GM21423 (cell line): Measurements from ENCODE around the gene ATP13A2.
A peak's percentile ranks its signal among the peaks of the same experiment; 100 is the strongest.
"Not testable (repeated sequence)": the region's sequence is repeated elsewhere in the genome, so short reads cannot be mapped to it uniquely, and the experiment has no call there.

Source experiments
- ATAC-seq: cut with Tn5 transposase; IDR thresholded peaks from one replicate; pipeline ENCODE4 v1.9.1; 2021; ENCODE audit warnings: mild to moderate bottlenecking, moderate library complexity; ENCODE audit not compliant: unreplicated experiment

The ATP13A2 gene

GRCh38 chr1:16965486-16966067 is 46.2 kb downstream of the ATP13A2 start:
- ATAC-seq, result no peak

DNA sequence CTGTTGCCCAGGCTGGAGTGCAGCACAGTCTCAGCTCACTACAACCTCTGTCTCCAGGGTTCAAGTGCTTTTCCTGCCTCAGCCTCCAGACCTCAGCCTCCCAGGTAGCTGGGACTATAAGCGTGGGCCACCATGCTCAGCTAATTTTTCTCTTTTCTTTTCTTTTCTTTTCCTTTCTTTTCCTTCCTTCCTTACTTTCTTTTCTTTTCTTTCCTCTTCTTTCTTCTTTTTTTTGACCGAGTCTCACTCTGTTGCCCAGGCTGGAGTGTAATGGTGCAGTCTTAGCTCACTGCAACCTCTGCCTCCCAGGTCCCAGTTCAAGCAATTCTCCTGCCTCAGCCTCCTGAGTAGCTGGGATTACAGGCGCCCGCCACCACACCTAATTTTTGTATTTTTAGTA is 47.6 kb downstream of the ATP13A2 start:
- not testable (repeated sequence) for ATAC-seq

DNA sequence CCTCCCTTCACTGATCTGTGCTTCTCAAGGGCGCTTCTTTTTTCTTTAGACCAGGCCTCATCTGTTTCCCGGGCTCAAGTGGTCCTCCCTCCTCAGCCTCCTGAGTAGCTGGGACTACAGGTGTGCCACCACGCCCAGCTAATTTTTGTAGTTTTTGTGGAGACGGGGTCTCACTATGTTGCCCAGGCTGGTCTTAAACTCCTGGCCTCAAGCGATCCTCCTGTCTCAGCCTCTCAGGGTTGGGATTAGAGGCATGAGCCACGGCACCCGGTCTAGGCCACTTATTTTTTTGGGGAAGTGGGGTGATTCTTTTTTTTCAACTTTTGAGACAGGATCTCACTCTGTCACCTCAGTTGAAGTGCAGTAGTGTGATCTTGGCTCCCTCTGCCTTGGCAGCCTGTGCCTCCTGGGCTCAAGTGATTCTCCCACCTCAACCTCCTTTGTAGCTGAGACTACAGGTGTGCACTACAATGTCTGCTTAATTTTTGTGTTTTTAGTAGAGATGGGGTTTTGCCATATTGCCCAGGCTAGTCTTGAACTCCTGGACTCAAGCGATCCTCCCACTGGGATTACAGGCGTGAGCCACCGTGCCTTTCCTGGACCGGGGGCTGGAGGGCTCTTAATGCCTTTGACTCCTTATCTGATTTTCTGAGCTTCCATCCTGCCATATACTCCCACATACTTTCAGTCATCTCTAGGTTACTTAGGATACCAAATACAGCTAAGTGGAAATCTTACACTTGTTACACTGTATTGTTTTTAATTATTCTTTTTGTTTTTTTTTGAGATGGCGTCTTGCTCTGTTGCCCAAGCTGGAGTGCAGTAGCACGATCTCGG is 50.2 kb downstream of the ATP13A2 start:
- ATAC-seq, result no peak

- ATAC-seq, result peak; percentile 71
These were observed 51.0 kb downstream of the ATP13A2 start for GRCh38 chr1:16960560-16961296.

DNA sequence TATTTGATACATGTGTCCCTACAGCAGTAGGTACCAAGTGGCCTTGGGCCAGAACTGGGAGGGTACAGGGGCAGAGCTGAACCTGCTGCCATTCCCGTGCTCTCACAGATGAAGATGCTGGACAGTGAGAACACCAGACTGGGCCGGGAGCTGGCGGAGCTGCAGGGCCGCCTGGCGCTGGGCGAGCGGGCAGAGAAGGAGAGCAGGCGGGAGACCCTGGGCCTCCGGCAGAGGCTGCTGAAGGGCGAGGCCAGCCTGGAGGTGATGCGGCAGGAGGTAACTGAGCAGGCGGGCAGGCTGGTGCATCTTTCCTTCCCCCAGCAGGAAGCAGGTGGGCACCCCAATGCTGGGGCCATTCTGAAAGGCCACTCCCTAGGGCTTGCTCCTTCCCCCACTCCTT is 53.3 kb downstream of the ATP13A2 start:
- ATAC-seq, result no peak

DNA sequence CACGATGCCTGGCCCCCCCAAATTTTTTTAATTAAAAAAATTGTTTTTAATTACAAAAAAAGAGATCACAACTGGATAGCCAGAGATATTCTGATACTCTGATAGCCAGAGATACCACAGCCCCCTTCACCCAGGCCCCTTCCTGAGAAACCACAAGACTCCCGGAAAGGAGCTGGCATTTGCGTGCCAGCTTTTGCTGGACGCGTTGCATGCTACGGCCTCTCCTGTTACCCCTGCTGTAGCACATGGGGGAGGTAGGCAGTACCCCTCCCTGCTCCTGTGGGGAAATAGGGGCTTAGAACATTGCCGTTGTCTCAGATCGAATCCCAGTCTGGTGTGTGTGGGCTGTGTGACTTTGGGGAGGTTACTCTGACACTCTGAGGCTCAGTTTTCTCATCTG is 54.0 kb downstream of the ATP13A2 start:
- ATAC-seq, result no peak

GRCh38 chr1:16956775-16957174 is 55.0 kb downstream of the ATP13A2 start:
- ATAC-seq, result no peak

GRCh38 chr1:16955186-16955585 is 56.5 kb downstream of the ATP13A2 start:
- ATAC-seq, result no peak

DNA sequence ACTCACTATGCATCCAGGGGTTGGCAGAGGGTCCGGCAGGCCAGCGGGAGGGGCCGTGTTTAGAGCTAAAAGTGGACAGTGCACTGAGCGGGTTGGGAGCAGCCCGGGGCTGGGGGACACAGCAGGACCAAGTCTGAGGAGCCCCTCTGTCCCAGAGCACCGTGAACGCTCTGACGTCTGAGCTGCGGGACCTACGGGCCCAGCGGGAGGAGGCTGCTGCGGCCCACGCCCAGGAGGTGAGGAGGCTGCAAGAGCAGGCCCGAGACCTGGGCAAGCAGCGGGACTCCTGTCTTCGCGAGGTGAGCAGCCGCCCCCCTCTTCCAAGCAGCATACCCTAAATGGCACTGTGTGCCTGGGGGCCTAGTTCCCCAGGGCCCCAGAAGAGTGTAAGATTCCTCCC is 57.1 kb downstream of the ATP13A2 start:
- ATAC-seq, result no peak

DNA sequence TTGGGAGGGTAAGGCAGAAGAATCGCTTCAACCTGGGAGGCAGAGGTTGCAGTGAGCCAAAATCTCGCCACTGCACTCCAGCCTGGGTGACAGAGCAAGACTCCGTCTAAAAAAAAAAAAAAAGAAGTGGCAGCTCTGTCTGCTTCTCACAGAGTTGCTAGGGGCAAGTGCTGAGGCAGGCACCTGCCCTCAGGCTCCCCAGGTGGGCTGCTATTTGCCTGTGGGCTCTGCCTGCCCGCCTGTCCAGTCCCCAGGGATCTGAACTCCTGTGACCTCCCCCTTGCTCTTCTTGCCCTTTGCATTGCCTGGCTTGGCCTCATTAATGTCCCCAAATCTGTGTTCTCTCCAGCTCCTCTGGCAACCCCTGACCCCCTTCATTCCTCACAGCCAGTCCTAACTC is 59.4 kb downstream of the ATP13A2 start:
- ATAC-seq, result not testable (repeated sequence)

DNA sequence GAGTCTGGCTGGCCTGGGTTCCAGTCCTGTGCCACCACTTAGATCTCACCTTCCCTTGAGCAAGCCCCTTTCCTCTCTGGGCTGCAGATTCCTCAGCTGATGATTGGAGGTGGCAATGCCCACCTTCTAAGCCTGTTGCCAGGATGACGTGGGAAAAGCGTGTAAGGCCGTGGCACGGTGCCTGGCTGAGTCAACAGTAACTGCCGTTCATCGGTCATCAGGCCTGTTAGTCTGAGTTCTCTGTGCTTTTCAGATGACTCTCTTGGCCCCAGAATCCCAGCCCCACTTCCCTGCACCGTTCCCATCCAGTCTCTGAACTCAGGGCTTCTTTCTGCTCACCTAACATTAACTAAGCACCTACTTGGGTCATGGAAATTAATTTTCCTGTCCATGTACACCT is 62.7 kb downstream of the ATP13A2 start:
- not testable (repeated sequence) for ATAC-seq

GRCh38 chr1:16948282-16948891 is 63.3 kb downstream of the ATP13A2 start:
- not testable (repeated sequence) for ATAC-seq

- ATAC-seq, result no peak
These were observed 65.1 kb downstream of the ATP13A2 start for GRCh38 chr1:16946646-16947045.

- ATAC-seq, result not testable (repeated sequence)
These were observed 65.5 kb downstream of the ATP13A2 start for GRCh38 chr1:16946185-16946584.

- not testable (repeated sequence) for ATAC-seq
These were observed 66.2 kb downstream of the ATP13A2 start for GRCh38 chr1:16945512-16945911.

DNA sequence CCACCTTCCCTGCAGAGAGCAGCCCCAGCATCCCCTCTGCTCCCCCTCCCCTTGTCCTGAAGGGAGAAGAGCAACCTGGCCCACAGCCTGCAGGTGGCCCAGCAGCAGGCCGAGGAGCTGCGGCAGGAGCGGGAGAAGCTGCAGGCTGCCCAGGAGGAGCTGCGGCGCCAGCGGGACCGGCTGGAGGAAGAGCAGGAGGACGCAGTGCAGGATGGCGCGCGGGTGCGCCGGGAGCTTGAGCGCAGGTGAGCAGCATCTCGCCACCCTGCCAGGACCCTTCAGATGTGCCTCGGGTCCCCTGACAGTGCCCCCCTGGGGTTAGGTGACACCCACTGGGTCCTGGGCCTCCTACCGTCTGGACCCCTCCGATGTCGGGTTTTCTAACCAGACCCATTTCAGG is 67.7 kb downstream of the ATP13A2 start:
- no peak for ATAC-seq

DNA sequence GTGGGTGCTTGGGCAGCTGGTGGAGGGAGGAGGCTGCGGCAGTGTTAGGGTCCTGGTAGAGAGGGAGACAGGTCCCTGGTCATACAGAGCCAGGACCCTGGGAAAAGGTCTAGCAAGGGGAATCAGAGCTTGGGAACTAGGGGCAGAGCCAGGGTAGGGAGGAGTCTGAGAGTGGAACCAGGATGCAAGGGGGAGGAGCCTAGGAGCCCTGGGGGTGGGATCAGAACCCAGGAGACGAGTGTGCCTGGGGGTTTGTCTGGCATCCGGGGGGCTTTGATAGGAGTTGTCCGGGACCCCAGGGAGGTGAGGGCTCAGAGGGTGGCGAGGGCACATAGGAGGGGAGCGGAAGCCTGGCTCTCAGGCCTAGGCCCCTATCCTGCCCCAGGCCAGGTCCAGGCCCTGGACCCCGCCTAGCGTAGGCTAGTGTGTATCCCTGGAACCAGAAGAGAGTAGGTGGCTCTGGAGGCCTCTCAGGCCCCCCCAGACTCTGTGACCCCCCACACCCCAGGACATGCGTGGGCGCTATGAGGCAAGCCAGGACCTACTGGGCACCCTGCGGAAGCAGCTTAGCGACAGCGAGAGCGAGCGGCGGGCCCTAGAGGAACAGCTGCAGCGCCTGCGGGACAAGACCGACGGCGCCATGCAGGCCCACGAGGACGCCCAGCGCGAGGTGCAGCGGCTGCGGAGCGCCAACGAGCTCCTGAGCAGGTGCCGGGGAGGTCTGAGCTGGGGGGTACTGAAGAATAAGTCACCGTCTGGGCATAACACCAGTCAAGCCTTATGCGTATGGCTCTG is 72.1 kb downstream of the ATP13A2 start:
- ATAC-seq, result not testable (repeated sequence)

DNA sequence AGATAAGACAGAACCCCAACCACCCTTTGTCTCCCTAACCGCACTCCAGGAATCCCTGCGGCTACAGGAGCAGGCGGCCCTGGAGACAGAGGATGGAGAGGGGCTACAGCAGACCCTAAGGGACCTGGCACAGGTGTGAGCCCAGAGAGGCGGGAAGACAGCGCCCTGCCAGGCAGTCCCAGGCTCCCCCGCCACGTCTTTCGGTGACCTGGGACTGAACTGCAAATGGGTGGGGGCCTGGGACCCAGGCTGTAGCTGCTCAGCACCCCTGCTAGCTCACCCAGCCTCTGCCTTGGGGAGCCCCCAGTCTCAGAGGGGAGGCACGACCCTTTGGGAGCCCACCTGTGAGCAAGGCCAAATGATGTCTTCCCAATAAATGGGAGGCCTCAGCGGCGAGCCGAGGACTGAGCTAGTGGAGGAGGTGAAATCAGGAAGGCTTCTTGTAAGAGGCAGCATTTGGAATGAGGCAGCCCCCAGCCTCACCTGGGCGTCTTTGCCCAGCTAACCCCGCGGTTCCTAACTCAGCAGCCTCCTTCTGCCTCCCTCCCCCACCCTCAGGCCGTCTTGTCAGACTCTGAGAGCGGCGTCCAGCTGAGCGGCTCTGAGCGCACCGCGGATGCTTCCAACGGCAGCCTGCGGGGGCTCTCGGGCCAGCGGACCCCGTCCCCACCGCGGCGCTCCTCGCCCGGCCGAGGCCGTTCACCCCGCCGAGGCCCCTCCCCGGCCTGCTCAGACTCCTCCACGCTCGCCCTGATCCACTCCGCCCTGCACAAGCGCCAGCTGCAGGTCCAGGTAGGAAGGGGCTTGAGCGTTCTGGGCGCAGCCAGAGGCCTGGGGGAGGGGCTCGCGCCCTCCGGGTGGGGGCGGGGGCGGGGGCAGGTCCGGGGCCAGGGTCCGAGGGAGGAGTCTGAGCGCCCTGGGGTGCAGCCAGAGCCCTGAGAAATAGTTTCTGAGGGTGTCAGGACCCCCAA is 73.1 kb downstream of the ATP13A2 start:
- no peak for ATAC-seq

DNA sequence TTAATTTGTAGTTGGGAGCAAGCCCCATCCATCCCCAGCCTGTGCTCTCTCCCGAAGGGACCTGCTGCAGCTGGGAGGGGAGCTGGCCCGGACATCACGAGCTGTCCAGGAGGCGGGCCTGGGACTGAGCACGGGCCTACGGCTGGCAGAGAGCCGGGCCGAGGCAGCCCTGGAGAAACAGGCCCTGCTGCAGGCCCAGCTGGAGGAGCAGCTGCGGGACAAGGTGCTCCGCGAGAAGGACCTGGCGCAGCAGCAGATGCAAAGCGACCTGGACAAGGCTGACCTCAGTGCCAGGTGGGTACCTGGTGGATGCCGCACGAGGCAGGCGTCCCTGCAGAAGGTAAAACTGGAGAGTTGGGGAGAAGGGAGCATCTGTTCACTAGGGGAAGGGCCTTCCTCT is 75.1 kb downstream of the ATP13A2 start:
- ATAC-seq, result not testable (repeated sequence)
